Bronchial epithelial cell (primary cell): Measurements from ENCODE around the gene NT5C3B. TPM values are rescaled to one million over a fixed set of nuclear protein-coding genes. Genes with fewer than 3 reads are reported as not detected.
"Not testable (repeated sequence)": the region's sequence is repeated elsewhere in the genome, so short reads cannot be mapped to it uniquely, and the experiment has no call there.

Experiments
- DNase-seq: peaks from one replicate; pipeline ENCODE4 v3.0.0-alpha.2; 2010; ENCODE audit warnings: low read depth
- FAIRE-seq: peaks from 2 replicates; lab custom pipeline; 2011; peaks lifted over from hg19 to GRCh38; lab: Jason Lieb, UNC
- H3K27me3 ChIP-seq: 2 replicates; pipeline ENCODE4 v1.5.1; 2011; ENCODE audit warnings: low read length; ENCODE audit not compliant: control insufficient read depth, insufficient read depth
- H3K36me3 ChIP-seq: 2 replicates; pipeline ENCODE4 v1.5.1; 2011; ENCODE audit warnings: low read length; ENCODE audit not compliant: control insufficient read depth, insufficient read depth
- H3K4me3 ChIP-seq: 2 replicates; pipeline ENCODE4 v1.5.1; 2011; ENCODE audit warnings: mild to moderate bottlenecking, low read depth, low read length, control low read depth
- total RNA-seq: library from RNA; depleted of rRNA; stranded (reverse); fragments of >200 nt; gene quantifications from 2 replicates; pipeline ENCODE4 v1.2.1, GENCODE V29; 2014
- TF ChIP-seq, protein P1 (sequence below): IDR thresholded peaks from 2 replicates; pipeline ENCODE4 v1.5.1; 2011; ENCODE audit warnings: mild to moderate bottlenecking, moderate library complexity, low read length, control low read depth, inconsistent platforms; ENCODE audit not compliant: insufficient read depth, severe bottlenecking

NT5C3B gene
- total RNA-seq = 81.2 and 124 TPM in 2 replicates

DNA sequence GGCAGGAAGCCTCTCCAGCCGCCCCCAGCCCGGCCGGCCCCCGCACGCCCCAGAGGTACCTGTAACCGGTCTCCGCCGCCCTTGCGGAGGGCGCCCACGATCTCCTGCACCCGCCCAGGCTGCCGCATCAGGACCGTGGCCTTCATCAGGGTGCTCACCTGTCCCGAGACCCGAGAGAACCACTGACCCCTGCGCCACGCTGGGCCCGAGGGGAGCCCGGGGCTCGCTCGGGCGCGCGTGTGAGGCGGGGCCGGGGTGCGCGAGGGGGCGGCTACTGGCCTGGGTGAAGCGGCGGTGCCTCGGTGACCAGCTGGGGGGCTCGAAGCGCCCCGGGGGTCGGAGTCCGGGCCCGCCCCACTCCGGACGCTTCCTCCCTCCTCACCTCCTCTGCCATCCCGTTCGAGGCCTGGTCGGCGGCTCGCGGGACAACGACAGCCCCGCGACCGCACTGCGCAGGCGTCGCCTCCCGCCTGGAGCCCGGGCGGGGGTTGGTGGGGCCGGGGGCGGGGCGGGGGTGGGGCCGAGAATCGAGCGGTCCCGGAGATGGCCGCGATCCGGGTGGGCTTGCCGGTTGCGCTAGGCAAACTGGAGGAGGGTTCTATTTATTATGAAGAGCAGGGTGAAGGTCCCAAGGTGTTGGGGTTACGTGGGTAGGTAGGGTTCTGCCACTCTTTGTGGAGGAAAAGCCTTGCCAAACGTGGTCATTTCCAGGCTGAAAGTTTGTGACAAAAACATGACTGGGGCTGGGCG is at the start of gene NT5C3B:
NT5C3B (minus strand) TSS at position 433 of the 750 bp plus-strand sequence; CDS start at position 394, 39 bp downstream.
- no peaks in the 10 kb centered on the region for H3K27me3 ChIP-seq
- peaks cover 1% of the 10 kb centered on the region for H3K36me3 ChIP-seq
- FAIRE-seq (no peak), DNase-seq (no peak)
- TF ChIP-seq, protein P1, sequence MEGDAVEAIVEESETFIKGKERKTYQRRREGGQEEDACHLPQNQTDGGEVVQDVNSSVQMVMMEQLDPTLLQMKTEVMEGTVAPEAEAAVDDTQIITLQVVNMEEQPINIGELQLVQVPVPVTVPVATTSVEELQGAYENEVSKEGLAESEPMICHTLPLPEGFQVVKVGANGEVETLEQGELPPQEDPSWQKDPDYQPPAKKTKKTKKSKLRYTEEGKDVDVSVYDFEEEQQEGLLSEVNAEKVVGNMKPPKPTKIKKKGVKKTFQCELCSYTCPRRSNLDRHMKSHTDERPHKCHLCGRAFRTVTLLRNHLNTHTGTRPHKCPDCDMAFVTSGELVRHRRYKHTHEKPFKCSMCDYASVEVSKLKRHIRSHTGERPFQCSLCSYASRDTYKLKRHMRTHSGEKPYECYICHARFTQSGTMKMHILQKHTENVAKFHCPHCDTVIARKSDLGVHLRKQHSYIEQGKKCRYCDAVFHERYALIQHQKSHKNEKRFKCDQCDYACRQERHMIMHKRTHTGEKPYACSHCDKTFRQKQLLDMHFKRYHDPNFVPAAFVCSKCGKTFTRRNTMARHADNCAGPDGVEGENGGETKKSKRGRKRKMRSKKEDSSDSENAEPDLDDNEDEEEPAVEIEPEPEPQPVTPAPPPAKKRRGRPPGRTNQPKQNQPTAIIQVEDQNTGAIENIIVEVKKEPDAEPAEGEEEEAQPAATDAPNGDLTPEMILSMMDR = no peak
- H3K4me3 ChIP-seq = peak within 1 kb of the TSS; percentile 74

DNA sequence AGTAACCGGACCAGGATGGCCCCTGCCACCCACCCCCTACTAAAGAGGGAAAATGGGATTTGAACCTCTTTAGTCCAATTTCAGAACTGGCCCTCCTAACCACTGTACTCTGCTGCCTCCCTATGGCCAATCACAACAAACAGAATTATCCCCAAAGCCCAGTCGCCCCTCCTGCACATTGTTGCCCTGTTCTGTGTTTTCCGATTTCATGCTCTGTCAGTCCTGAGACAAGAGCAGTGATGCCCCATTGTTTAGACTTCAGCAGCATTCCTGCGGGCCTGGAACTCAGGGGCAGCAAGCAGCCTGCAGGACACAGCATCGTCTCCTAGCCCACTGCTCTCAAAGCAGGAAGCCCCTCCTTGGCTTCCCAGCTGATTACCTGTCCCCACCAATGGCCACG is 49.7 kb upstream of the NT5C3B start:
- FAIRE-seq (peak; percentile 7), DNase-seq (no peak)
- no peak overlapping the region for H3K4me3 ChIP-seq
- no peaks in the 10 kb centered on the region for H3K27me3 ChIP-seq
- TF ChIP-seq, protein P1 = peak; percentile 39
- peaks cover 39% of the 10 kb centered on the region for H3K36me3 ChIP-seq

DNA sequence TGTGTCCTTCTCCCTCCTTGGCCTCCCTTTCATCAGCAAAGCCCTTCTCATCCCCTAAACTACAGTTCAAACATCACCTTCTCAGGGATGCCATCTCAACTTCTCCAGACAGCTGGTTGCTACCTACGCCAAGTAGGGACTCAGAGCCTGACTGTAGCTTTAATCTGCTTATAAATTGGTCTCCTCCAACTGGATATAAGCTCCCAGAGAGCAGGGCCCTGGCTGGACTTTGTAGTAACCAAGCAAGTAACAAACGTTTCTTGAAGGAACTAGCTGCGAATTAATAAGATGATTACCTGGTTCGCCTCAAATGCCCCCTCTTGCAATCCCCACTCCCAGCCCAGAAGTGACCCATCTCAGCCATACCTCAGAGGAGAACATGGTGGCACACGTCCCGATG is 46.7 kb upstream of the NT5C3B start:
- Histone ChIP-seq H3K4me3 (no peak overlapping the region), H3K27me3 (no peaks in the 10 kb centered on the region), H3K36me3 (peaks cover 46% of the 10 kb centered on the region)
- FAIRE-seq = no peak
- TF ChIP-seq, protein P1 = no peak
- DNase-seq = no peak

DNA sequence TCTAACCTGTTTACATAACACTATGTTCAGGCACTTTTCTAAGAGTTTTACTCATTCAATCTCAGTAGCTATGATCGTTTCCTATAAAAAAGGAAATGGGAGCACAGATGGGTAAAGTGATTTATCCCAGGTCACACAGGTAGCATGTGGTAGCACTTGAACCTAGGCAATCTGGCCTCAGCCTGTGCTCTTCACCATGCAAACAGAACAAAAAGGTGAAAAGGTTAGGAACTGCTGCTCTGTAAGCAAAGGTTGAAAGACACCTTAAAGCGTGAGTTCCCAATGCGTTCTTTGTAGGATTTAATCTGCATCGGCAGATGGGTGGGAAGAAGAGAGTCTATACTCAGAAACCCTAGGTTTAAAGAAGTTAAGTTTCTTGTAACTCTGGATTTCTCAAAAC is 44.1 kb upstream of the NT5C3B start:
- FAIRE-seq (no peak), DNase-seq (no peak)
- TF ChIP-seq, protein P1 = no peak
- no peaks in the 10 kb centered on the region for H3K27me3 ChIP-seq
- H3K36me3 ChIP-seq = peaks cover 37% of the 10 kb centered on the region
- H3K4me3 ChIP-seq = no peak overlapping the region

DNA sequence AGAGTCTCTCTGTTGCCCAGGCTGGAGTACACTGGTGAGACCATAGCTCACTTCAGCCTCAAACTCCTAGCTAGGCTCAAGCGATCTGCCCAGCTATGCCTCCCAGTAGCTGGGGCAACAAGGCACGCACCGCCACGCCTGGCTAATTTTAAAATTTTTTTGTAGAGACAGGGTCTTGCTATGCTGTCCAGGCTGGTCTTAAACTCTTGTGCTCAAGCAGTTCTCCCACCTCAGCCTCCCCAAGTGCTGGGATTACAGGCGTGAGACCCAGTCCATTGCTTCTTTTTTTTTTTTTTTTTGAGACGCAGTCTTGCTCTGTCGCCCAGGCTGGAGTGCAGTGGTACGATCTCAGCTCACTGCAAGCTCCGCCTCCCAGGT is 38.2 kb upstream of the NT5C3B start:
- not testable (repeated sequence) for DNase-seq, H3K27me3 ChIP-seq, H3K4me3 ChIP-seq
- FAIRE-seq = peak; percentile 18
- H3K36me3 ChIP-seq = peaks cover 29% of the 10 kb centered on the region

DNA sequence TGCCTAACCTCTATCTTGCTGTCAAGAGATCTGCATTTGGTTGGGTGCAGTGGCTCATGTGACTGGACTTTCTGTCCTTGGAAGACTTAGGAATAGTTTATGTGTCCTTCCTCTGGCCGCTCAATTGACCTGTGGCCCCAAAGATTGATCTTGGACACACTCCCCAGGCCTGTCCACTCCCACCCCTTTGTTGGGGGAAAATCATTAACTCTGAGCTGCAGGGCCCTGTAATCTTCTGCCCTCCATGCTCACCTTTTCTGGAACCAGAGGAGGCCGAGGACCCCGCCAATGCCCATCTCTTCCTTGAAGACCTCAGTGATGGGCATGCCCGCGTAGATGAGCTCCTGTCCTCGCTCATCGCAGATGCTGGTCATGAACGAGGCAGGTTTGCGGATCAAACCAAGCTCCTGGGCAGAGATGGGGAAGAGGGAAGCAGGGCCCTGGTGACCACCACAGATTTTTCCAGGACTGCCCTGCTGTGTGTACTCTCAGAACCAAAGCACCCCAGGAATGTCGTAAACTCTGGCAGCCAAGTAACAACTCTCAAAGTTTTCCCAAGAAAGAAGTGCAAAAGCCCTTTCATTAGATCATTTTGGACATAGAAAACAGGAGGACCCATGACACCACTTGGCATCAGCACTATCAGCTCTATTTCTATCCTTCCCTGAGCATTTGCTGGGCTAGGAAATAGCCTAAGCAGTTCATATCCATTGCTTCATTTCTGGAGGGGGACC is 37.7 kb upstream of the NT5C3B start:
- TF ChIP-seq, protein P1 = no peak
- Histone ChIP-seq H3K27me3 (no peaks in the 10 kb centered on the region), H3K36me3 (peaks cover 25% of the 10 kb centered on the region), H3K4me3 (no peak overlapping the region)
- FAIRE-seq (peak; percentile 13), DNase-seq (no peak)
